Ovary (tissue), 3 donors: ENCODE results near the gene LIMS4.
"Not testable (repeated sequence)": the region's sequence is repeated elsewhere in the genome, so short reads cannot be mapped to it uniquely, and the experiment has no call there.

Experiments
- EP300 ChIP-seq: sonication (generic); formaldehyde crosslinking; IDR thresholded peaks from one replicate; pipeline ENCODE4 v1.6.1; 2017; ENCODE audit warnings: antibody characterized with exemption
- POLR2A ChIP-seq: fragments of 450-650 bp; IDR thresholded peaks from one replicate; pipeline ENCODE4 v1.6.1; 2017; ENCODE audit warnings: antibody characterized with exemption, mild to moderate bottlenecking, moderate library complexity
- TF ChIP-seq, protein P1 (sequence below), 3 donors: fragments of 450-650 bp in 2 of 3; fragments of 200-600 bp in 1 of 3; IDR thresholded peaks; one replicate each; pipeline versions ENCODE4 v1.5.1 to v1.8.0; 2016 to 2022; ENCODE audit warnings: antibody characterized with exemption in 3 of 3, mild to moderate bottlenecking in 1 of 3
- donor health status: DM: no; HTN: no; CAD: no.

- TF ChIP-seq POLR2A, EP300: not testable (repeated sequence)
- TF ChIP-seq, protein P1, sequence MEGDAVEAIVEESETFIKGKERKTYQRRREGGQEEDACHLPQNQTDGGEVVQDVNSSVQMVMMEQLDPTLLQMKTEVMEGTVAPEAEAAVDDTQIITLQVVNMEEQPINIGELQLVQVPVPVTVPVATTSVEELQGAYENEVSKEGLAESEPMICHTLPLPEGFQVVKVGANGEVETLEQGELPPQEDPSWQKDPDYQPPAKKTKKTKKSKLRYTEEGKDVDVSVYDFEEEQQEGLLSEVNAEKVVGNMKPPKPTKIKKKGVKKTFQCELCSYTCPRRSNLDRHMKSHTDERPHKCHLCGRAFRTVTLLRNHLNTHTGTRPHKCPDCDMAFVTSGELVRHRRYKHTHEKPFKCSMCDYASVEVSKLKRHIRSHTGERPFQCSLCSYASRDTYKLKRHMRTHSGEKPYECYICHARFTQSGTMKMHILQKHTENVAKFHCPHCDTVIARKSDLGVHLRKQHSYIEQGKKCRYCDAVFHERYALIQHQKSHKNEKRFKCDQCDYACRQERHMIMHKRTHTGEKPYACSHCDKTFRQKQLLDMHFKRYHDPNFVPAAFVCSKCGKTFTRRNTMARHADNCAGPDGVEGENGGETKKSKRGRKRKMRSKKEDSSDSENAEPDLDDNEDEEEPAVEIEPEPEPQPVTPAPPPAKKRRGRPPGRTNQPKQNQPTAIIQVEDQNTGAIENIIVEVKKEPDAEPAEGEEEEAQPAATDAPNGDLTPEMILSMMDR (IDR thresholded peaks at IDR 0.05): not testable (repeated sequence)
These were observed 393 bp upstream of the LIMS4 start for GRCh38 chr2:110473059-110473358.
